NOMO-1 treated with DMSO at 0.1 percent for 48 hours (cell line): Measurements from ENCODE around the gene PTPRN2.

Source experiments
- DNase-seq: peaks from one replicate; lab custom pipeline; 2025; ENCODE audit not compliant: unreplicated experiment; lab: John Stamatoyannopoulos, UW

The PTPRN2 gene

GRCh38 chr7:157834501-157835163, 753.0 kb downstream of the PTPRN2 start:
- DNase-seq, result no peak

DNA sequence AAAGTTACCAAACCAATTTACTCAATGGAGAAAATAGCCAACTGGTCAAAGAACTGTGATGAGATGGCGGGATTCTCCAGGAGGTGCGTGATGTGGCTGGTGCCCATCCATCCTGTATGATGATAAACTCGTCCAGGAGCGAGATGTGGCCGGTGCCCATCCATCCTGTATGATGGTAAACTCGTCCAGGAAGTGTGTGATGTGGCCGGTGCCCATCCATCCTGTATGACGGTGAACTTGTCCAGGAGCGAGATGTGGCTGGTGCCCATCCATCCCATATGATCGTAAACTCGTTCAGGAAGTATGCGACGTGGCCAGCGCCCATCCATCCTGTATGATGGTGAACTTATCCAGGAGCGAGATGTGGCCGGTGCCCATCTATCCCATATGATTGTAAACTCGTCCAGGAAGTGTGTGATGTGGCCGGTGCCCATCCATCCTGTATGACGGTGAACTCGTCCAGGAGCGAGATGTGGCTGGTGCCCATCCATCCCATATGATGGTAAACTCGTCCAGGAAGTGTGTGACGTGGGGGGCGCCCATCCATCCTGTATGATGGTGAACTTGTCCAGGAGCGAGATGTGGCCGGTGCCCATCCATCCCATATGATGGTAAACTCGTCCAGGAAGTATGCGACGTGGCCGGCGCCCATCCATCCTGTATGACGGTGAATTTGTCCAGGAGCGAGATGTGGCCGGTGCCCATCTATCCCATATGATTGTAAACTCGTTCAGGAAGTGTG, 754.6 kb downstream of the PTPRN2 start:
- DNase-seq, result no peak

GRCh38 chr7:157832421-157832820, 755.2 kb downstream of the PTPRN2 start:
- DNase-seq, result no peak

DNA sequence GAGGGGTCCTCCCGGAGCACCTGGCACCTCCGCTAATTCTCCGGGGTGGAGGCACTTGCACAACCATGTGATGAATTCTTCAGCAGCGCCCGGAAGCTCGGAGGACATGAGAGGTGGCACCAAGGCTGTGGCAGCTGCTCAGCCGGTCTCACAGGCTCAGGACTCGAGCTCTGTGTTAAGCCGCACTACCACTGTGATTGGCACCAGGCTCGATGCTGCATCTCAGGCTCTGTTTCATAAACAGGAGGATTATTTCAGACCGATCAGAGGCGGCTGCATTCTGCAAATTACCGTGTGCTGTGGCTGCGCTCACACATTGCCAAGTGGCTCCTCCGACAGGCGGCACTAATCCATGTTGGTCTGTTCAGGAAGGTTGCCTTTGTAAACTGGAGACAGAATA, 755.6 kb downstream of the PTPRN2 start:
- DNase-seq, result no peak

DNA sequence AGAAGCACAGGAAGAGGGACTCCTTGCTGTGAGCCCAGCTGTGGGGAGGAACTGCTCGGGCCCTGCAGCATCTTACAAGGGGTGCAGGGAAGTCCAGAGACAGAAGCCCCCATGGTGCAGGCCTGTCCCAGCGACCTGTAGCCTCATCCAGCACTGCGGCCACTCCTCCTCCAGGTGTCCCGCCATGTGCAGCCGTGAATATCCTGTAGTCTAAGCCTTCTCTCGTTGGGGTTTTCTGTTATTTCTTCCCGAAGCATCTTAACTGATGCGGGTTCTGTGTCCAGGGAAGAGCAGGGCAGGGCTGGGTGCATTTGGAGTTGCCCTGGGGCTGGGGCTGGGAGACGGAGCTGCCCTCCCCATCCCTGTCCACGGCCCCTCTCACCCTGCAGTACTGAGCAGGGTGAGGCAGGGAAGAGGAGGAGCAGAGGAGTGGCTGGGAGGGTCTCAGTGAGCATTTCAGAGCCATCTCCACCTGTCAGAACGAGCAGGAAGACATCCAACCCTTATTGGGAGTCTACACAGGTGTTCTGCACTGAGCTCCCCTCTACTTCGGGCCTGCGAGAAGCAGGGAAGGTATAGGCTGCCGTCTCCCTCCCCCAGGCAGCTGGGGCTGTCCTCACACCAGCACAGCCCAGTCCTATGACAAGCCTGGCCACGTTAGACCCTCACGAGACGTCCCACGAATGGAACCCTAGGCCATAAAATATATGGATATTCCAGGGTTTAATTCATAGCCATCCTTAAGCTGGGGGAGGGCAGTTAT, 756.3 kb downstream of the PTPRN2 start:
- no peak for DNase-seq

DNA sequence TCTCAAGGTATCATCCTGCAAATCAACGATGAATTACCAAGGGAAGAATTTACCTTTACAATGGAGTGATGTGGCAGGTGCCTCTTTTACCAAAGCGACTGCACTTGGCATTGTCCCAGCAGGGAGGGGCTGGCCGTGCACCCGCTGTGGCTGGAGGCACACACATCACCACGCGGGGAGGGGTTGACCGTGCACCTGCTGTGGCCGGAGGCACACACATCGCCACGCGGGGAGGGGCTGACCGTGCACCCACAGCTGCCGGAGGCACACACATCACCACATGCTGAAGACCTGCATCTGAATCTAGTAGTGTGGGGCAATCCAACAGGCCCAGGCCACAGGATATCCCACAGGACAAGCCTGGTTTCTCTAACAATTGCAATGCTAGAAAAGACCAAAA, 757.3 kb downstream of the PTPRN2 start:
- no peak for DNase-seq

DNA sequence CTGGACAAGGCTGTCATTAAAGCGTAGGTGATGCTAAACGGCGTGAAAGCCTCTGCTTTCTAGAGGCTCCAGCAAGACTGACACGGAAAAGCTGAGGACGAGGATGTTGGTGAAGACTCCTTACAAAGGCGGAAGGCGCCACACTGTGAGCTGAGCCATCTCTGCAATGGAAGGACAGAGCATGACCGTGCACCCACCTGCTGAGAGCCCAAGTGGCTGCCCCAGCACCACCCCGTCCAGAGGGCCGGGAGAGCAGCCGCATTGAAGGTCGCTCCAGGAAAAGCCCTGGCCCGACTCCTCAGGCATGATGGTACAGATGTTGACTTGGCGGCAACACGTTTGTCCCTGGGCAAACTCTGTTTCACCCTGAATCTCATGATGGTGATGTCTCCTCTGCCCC, 758.1 kb downstream of the PTPRN2 start:
- no peak for DNase-seq

GRCh38 chr7:157828881-157829280, 758.7 kb downstream of the PTPRN2 start:
- DNase-seq, result no peak

DNA sequence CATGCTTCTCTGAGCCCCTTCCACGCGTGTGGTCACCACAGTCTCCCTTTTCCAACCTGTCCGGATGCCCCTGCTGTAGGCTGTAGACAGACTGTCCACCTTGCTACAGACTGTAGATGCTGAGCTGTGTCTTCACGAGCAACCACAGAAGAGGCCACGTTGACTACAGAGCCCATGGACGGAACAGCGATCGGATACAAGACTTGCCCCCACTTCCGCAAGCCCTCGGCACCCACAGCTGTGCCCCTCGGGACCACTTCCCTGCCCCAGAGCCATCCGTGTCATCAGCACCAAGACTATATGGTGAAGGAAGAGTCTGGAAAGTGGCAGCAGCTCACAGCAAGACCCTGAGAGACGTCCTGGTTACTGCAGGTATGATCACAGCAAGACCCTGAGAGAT, 759.4 kb downstream of the PTPRN2 start:
- DNase-seq, result no peak

DNA sequence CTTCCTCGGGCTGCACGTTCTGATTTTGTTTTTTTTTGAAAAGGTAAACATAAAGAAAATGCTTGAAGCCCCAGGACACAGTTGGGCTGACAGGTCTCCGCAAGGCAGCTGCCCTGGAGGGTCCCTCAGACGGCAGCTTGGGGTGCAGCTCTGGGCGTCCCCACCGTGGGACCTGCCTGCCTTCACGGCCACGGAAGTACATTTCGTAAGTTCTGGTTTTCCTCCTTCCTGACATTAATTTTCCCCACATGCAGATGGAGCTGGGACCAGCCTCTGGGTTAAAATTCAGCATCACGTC, 759.8 kb downstream of the PTPRN2 start:
- DNase-seq, result no peak

GRCh38 chr7:157827045-157827862, 760.4 kb downstream of the PTPRN2 start:
- no peak for DNase-seq

DNA sequence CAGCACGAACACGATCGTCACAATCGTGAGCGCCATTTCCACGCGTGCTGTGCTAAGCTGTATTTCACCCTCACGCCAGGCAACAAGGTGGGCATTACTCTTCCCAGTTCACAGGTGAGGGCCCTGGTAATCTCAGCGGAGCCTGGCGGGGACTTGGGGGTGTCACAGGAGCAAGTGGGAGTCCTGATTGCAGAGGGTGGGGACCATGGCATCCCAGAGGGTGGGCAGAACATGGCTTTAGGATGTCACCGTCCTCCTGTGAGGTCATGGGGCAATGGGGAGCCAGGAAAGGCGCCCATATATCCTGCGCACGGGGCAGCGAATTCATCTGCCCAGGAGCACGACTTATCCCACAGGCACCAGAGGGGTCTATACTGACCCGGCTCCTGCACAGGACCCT, 761.1 kb downstream of the PTPRN2 start:
- DNase-seq, result no peak

- DNase-seq, result no peak
Measured at GRCh38 chr7:157825325-157825724, 762.3 kb downstream of the PTPRN2 start.

GRCh38 chr7:157824819-157825121, 762.9 kb downstream of the PTPRN2 start:
- no peak for DNase-seq

GRCh38 chr7:157824011-157824818, 763.4 kb downstream of the PTPRN2 start:
- DNase-seq, result no peak

DNA sequence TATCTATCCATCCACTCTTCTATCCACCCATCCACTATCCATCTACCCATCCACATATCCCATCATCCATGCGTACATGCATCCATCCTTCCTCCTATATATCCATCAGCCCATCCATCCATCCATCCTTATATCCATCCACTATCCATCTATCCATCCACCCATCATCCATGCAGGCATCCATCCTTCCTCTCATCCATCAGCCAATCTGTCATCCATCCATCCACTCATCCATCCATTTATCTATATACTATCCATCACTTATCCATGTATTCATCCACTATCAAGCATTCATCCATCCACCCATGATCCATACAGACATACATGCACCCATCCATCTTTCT, 765.0 kb downstream of the PTPRN2 start:
- no peak for DNase-seq

DNA sequence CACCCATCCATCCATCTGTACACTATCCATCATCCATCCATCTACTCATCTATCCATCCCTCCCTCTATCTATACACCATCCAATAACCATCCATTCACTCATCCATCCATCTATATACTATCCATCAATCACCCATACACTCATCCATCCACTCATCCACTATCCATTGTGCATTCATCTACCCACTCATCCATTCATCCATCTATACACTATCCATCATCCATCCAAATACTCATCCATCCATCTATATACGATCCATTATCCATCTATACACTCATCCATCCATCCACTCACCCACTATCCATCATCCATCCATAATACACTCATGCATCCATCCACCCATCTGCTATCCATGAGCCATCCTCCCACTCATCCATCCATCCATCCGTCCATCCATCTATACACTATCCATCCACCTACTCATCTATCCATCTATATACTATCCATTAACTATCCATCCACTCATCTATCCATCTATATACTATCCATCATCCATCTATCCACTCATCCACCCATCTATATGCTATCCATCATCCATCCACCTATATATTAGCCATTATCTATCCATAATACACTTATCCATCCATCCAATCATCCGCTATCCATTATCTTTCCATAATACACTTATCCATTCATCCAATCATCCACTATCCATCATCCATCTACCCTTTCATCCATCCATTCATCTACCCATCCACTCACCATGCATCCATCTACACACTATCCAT, 765.5 kb downstream of the PTPRN2 start:
- no peak for DNase-seq

- DNase-seq, result no peak
Measured at GRCh38 chr7:157820796-157821195, 766.8 kb downstream of the PTPRN2 start.

GRCh38 chr7:157819455-157819807, 768.2 kb downstream of the PTPRN2 start:
- DNase-seq, result no peak

DNA sequence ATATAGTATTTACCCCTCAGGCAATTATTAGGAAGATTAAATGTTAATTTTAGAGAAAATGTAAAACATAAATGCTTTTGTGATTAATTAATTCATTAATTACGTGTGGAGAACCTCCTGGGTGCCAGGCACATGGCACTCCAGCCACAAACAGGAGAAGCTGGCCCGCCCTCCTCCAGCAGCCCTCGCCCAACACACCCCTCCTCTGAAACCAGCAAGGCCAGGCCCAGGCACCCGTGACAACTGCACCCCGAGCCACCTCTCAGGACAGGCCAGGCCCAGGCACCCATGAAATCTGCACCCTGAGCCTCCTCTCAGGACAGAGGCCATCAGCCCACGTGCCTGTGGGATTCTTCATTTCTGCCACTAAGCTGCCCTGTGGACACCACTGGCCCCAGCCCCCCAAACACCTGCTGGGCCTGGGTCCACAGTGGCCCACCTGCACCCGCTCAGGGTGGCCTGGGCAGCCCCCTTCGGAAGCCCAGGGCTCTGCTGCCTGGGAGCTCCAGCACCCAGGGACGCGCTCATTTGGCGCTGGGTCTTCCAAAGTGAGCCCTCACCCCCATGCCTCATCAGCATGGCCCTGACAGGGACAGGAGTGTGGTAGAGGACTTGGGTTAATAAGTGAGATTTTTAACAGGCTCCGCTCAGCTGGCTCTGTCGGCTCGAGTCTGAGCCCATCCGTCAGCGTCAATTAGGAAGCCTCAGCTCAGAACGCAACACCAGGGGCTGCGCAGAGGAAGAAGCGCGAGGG, 768.7 kb downstream of the PTPRN2 start:
- DNase-seq, result no peak
